Suppressor macrophage treated with lipopolysaccharide for 1 hour (primary cell): Measurements from ENCODE around the gene DOP1B.
"Not testable (repeated sequence)": the region's sequence is repeated elsewhere in the genome, so short reads cannot be mapped to it uniquely, and the experiment has no call there.

Experiments
- DNase-seq, 3 donors: peaks; one replicate each; pipeline ENCODE4 v3.0.0-alpha.2; 2020 to 2022

DOP1B gene

DNA sequence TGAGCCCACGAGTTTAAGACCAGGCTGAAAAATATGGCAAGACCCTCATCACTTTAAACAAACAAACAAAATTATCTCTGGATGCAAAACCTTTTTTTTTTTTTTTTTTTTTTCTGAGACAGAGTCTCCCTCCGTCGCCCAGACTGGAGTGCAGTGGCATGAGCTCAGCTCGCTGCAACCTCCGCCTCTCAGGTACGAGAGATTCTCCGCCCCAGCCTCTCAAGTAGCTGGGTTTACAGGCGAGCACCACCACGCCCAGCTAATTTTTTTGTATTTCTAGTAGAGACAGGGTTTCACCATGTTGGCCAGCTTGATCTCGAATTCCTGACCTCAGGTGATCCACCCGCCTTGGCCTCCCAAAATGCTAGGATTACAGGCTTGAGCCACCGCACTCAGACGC, 16.8 kb upstream of the DOP1B start:
- DNase-seq: not testable (repeated sequence)

DNA sequence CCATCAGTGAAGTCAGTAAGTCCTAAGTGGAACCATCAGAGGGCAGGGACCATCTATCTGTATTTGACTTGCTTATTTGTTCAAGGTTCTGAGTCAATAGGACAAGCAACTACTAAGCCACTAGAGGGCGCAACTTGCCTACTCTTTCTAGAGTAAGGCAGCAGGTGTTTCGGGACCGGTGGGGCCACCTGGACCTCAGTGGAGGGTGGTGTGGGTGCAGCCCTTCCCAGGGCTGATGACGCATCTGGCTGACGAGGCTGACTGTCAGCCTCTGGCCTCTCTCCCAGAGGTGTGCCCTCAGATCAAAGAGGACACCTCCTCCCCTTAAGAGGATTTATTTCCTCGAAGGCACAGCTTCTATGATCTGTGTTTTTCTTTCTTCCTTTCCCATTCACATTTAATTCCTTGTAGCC, 15.1 kb upstream of the DOP1B start:
- DNase-seq: peak; percentile 90 to 93 (median 91)

- DNase-seq: not testable (repeated sequence)
Observed at GRCh38 chr21:36144233-36144632, 12.4 kb upstream of the DOP1B start.

DNA sequence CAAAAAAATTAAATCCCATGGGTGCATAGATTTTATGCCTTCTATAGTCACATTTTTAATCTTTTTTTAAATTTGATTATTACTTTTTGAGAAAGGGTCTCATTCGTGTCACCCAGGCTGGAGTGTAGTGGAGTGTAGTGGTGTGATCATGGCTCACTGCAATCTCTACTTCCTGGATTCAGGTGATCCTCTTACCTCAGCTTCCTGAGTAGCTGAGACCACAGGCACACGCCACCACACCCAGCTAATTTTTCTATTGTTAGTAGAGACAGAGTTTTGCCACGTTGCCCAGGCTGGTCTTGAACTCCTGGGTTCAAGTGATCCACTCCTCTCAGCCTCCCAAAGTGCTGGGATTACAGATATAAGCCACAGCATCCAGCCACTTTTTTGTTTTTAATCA, 11.4 kb upstream of the DOP1B start:
- no peak for DNase-seq

DNA sequence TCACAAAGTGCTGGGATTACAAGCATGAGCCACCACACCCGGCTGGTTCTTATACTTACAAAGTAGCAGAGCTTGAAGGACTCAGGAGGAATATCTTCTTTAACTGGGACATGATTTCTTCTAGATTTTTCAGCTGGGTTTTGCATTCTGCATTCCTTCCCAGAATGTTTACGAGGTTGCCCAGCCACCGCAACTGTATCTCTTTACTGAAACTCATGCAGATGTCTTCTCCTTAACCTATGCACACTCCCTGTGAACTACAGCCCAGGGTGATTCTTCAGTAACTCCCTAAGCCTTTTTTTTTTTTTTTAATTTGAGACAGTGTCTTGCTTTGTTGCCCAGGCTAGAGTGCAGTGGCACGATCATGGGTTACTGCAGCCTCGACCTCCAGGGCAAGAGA, 8.7 kb upstream of the DOP1B start:
- no peak for DNase-seq

DNA sequence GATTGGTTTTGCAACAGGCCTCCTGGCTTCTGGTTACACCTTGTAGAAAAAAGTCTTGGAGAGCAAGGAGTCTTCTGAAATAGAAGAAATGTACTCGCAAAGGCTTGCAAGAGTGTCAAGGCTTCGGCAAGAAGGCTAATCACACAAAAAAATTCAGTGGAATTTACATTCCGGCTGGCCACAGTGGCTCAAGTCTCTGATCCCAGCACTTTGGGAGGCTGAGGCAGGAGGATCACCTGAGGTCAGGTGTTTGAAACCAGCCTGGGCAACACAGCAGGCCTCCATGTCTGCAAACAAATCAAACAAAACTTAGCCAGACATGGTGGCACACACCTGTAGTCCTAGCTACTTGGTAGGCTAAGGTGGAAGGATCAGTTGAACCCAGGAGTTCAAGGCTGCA, 7.7 kb upstream of the DOP1B start:
- no peak for DNase-seq

DNA sequence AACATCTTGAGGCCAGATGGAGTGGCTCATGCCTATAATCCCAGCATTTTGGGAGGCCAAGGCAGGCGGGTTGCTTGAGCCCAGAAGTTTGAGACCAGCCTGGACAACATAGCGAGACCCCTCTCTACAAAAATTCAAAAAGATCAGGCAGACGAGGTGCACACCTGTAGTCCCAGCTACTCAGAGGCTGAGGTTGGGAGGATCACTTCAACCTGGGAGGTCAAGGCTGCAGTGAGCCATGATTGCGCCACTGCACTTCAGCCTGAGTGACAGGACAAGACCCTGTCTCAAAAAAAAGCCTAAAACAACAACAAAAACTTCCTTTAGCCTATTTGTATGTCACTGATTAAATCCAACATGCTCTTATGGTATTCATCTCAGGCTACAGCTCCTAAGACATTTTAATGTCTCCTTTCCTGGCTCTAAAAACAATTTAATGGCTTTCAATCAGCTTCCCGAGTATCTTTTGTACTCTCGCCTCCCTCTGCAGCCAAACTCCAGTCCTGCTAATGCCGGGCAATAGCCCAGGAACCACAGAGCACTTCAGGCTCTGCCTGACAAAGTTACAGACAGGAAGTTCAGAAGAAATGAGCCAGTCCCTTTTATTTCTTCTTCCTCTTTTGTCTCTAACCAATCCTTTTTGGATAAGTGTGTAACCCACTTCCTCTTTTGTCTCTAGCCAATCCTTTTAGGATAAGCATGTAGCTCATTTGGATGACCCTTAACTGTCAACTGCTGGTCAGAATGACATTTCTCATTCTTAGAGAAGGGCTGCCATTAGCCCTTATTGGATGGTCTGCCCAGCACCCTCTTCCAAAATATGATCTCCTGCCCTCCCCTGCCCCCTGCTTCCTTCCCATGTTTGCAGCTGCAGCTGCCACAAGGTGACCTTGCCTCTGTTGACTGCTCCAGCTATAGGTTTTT, 6.6 kb upstream of the DOP1B start:
- DNase-seq: peak; percentile 76 to 93 (median 86)

DNA sequence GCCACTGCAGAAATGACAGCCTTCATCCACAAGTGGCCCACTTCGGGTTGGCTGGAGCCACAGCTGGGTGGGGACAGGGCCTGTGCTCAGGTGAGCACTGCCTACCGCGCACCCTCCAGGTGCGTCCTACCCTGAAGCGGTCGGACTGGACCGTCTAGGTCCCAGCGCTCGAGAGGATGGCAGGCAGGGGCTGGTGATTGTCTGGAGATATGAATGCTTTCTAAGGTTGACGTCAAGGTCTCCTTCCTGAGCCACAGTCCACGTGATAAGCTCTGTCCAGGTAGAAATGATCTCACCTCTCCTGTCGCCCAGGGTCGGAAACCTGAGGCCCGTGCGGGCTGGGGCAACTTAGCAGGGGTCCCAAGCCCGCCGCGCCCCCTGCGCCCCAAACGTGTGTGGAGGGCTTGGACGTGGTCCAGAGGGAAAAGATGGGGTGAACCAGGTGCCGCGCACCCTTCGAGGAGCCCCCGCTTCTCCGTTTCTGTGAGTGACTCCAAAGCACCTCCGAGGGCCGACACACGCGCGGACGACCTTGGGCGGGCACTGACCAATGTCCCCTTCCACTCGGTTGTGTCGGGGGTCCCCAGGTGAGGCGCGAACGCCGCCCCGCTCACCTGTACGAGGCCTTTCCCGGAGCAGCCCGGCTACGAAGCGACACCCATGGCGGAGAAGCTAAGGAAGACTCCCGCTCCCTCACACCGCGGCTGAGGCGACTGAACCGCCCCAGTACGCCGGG, 853 bp upstream of the DOP1B start:
- DNase-seq: no peak

DNA sequence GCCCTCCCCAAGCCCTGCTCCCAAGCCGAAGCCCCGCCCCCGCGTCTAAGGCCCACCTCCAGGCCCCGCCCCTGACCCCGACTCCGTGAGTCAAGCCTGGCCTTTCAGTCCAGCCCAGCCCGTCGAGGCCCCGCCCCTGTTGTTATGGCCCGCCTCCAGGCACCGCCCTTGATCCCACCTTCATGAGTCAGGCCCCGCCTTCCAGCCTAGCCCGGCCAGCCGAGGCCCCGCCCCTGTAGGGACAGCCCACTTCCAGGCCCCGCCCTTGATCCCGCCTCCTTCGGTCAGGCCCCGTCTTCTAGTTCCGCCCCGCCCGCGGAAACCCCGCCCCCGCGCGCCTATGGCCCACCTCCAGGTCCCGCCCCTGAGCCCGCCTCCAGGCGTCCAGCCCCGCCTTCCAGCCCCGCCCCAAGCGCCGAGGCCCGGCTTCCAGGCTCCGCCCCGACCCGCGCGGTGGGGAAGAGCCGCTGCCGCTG, 247 bp upstream of the DOP1B start:
- peak; percentile 99 to 100 (median 100) for DNase-seq

DNA sequence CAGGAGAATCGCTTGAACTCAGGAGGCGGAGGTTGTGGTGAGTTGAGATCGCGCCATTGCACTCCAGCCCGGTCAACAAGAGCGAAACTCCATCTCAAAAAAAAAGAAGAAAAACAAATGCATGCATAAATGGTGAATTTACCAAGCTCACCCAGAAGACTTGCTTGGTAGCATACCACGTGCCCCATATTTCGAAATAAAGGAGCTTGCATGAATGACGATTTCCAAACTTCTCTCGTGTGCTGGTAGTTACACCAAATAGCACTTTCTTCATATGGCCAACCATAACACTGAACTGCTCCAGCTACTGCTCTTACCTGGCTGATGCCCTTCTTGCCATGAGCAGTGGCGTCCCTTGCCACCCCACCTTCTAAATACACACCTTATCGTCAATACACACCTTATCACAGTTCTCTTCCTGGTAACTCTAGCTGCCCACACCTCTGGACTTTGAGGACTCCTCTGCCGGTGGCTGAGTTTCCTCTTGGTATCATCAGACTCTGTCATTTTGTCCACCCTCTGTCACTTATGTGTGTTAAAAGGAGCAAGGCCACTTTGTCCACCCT, 2.8 kb downstream of the DOP1B start:
- peak; percentile 79 to 92 (median 89) for DNase-seq

- no peak for DNase-seq
Observed at GRCh38 chr21:36160850-36161178, 4.2 kb downstream of the DOP1B start.

- no peak for DNase-seq
Observed at GRCh38 chr21:36162631-36163030, 6.0 kb downstream of the DOP1B start.

- peak in 1 of 3 donors; percentile 20 for DNase-seq
Observed at GRCh38 chr21:36163750-36164741, 7.4 kb downstream of the DOP1B start.

GRCh38 chr21:36165356-36165755, 8.7 kb downstream of the DOP1B start:
- no peak for DNase-seq

- DNase-seq: no peak
Observed at GRCh38 chr21:36166705-36167104, 10.1 kb downstream of the DOP1B start.

DNA sequence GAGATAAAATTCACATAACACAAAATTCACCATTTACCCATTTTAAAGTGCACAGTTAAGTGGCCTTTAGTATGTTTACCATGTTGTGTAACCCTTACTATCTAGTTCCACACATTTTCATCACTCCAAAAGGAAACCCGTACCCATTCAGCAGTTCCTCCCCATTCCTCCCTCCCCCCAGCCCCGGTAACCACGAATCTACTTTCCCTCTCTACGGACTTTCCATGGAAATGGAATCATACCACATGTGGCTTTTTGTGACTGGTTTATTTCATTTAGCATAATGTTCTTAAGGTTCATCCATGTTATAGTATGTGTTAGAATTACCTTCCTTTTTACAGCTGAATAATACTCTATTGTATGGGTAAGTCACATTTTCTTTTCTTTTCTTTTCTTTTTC, 10.9 kb downstream of the DOP1B start:
- peak; percentile 65 to 71 (median 69) for DNase-seq

DNA sequence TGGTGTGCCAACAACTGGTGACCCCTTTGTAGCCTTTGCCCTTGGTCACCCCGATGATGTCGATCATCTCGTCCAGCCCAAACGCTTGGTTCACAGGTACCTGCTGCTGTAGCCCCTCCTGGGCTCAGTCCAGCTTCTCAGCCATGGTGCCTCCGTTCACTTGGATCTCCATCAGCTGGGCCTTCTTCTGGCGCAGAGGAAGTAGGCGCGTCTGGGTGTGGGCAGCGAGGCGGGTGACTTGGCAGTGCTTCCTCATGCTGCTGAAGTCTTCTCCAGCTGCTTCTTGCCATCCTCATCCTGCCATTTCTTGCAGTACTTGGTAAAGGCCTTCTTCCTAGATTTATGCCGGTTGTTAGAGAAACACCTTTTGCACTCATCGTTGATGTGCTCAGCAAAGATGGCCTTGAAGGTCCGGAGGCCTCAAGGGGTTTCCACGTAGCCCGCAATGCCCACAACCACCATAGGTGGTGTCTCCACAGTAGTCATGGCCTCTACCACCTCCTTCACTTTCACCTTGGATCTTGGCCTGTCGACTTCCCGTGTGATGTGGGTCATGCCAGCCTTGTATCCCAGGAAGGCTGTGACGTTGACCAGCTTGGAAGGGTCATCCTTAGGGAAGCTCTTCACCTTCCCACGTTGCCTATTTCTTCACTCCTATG, 13.0 kb downstream of the DOP1B start:
- peak; percentile 41 to 81 (median 53) for DNase-seq

DNA sequence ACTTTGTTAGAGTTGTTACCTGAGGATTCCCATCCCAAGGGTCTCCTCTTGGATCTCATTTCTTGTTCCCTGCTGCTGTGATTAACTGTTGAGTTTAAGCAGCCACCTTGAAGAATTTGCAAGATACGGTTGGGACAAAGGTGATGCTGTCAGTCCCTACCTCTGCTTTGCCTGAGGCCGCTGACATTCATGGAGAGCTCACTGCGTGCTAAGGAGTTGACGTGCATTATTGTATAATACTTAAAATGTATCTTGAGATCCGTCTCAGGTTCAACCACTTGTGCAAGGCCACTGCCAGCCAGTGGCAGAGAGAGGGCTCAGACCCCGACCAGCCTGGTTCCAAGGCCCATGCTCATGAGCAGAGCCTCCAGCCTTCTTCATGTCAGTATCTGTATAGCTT, 14.2 kb downstream of the DOP1B start:
- DNase-seq: no peak

DNA sequence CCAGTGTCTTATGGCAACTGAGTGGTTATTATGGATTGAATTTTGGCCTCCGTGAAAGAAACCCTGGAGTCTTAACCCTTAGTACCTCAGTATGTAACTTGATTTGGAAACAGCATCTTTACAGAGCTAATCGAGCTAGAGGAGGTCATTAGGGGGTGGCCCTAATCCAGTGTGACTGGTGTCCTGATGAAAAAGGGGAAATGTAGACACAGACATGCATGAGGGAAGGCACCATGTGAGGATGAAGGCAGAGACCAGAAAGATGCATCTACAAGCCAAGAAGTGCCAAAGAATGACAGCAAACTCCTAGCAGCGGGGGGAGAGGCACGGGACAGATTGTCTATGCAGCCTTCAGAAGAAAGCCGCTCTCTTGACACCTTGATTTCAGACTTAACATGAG, 14.7 kb downstream of the DOP1B start:
- DNase-seq: peak; percentile 66 to 73 (median 70)

DNA sequence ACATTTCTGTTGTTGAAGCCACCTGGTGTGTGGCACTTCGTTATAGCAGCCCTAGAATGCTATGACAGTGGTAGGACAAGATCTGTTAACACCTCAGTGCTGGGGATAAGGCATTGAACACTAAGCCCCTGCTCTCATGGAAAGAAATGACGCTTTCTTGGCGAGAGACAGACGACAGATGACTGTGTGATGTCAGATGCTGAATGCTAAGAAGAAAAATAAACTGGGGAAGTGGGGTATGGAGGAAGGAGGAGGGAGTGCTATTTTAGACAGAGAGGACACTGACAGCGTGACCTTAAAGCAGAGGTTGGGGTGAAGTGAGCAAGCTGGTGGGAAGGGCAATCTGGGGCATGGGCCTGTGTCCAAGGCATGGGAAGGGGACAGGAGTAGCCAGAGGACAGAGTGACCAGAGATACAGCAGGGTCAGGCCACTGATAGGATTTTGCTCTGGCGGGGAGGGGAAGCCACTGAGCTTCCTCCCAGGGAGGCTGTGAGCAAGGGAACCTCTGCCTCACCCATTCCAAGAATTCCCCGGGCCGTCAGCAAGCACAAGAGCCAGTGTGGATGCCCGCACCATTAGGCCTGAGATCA, 15.2 kb downstream of the DOP1B start:
- peak; percentile 54 to 69 (median 63) for DNase-seq

DNA sequence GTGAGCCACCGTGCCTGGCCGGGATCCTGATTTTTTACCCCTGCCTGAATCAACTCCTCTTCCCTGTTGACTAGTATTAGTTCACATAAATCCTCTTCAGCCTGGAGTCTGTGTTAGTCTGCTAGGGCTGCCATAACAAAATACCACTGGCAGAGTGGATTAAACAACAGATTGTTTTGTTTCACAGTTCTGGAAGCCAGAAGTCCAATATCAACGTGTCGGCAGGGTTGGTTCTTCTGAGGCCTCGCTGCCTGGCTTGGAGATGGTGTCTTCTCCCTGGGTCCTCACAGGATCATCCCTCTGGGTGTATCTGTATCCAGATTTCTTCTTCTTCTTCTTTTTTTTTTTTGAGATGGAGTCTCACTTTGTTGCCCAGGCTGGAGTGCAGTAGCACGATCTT, 18.2 kb downstream of the DOP1B start:
- DNase-seq: no peak
